BJ (cell line): ENCODE results near the gene FBXL7. TPM values are rescaled to one million over a fixed set of nuclear protein-coding genes. Genes with fewer than 3 reads are reported as not detected.

Experiments used
- CTCF ChIA-PET: fragments of 350-600 bp; formaldehyde crosslinking; extraction: SDS; loops from one replicate; lab custom pipeline; 2021; ENCODE audit warnings: antibody characterized with exemption, inconsistent platforms; lab: Yijun Ruan, JAX
- POLR2A ChIA-PET: fragments of 300-600 bp; sonication (Branson Sonifier 250); formaldehyde crosslinking; extraction: SDS; loops from one replicate; lab custom pipeline; 2021; ENCODE audit warnings: antibody characterized with exemption; lab: Charles Lee
- DNase-seq: peaks from one replicate; pipeline ENCODE4 v3.0.0-alpha.2; 2011; ENCODE audit warnings: low read depth
- H3K27me3 ChIP-seq: 2 replicates; pipeline ENCODE4 v1.6.0; 2011; ENCODE audit warnings: low read length; ENCODE audit not compliant: control insufficient read depth, insufficient read depth
- H3K36me3 ChIP-seq: 2 replicates; pipeline ENCODE4 v1.5.1; 2011; ENCODE audit warnings: low read length; ENCODE audit not compliant: control insufficient read depth, insufficient read depth
- H3K4me3 ChIP-seq: 2 replicates; pipeline ENCODE4 v1.5.1; 2011; ENCODE audit warnings: low read depth, mild to moderate bottlenecking, control low read depth, low read length
- polyA plus RNA-seq: library from polyadenylated mRNA; depleted of rRNA; stranded (reverse); fragments of >200 nt; gene quantifications from 2 replicates; pipeline ENCODE4 v1.2.3, GENCODE V29; 2011
- TF ChIP-seq, protein P1 (sequence below): IDR thresholded peaks from 2 replicates; pipeline ENCODE4 v1.5.1; 2011; ENCODE audit warnings: low read depth, mild to moderate bottlenecking, control low read depth, inconsistent platforms, low read length, moderate library complexity; ENCODE audit not compliant: insufficient read depth

Gene FBXL7
- polyA plus RNA-seq, 1 experiment, result 23.2 TPM

DNA sequence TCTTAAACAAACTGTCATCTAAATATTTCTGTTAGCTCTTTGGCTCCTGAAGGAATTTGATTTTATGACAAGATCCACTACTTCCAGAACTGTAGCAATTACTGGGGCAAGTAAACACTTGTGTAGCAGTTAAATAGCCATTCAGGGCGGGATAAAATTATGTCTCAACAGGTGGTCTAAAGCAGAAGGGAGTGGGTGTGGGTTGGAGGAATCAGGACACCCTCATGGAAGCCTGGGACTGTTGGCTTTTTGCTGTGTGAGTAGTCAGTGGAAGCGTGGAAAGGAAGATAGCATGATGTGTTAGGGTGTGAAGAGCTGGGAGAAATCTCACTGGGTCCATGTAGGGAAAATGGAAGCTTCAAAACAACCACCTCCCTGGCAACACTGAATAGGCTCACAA, 127.1 kb downstream of the FBXL7 start:
- CTCF ChIA-PET, result interaction anchor here (1.2 to 1.3 kb wide), 2 partner anchors 11 to 19 kb away, joined by 3 to 4 read pairs; no protein-coding TSS in a partner anchor
- Histone ChIP-seq H3K27me3 (no peaks in the 10 kb centered on the region), H3K36me3 (no peaks in the 10 kb centered on the region; the same call in 1 of the 2 replicates), H3K4me3 (no peak overlapping the region)
- DNase-seq, result no peak
- POLR2A ChIA-PET, result no interaction called here
- TF ChIP-seq, protein P1, sequence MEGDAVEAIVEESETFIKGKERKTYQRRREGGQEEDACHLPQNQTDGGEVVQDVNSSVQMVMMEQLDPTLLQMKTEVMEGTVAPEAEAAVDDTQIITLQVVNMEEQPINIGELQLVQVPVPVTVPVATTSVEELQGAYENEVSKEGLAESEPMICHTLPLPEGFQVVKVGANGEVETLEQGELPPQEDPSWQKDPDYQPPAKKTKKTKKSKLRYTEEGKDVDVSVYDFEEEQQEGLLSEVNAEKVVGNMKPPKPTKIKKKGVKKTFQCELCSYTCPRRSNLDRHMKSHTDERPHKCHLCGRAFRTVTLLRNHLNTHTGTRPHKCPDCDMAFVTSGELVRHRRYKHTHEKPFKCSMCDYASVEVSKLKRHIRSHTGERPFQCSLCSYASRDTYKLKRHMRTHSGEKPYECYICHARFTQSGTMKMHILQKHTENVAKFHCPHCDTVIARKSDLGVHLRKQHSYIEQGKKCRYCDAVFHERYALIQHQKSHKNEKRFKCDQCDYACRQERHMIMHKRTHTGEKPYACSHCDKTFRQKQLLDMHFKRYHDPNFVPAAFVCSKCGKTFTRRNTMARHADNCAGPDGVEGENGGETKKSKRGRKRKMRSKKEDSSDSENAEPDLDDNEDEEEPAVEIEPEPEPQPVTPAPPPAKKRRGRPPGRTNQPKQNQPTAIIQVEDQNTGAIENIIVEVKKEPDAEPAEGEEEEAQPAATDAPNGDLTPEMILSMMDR, result no peak

- POLR2A ChIA-PET, result no interaction called here
- H3K36me3 ChIP-seq, result no peaks in the 10 kb centered on the region; the same call in 1 of the 2 replicates
- no peak for DNase-seq
- H3K27me3 ChIP-seq, result no peaks in the 10 kb centered on the region
- TF ChIP-seq, protein P1, result no peak
- CTCF ChIA-PET, result no interaction called here
- H3K4me3 ChIP-seq, result no peak overlapping the region
Observed at GRCh38 chr5:15627647-15628046, 127.7 kb downstream of the FBXL7 start.

DNA sequence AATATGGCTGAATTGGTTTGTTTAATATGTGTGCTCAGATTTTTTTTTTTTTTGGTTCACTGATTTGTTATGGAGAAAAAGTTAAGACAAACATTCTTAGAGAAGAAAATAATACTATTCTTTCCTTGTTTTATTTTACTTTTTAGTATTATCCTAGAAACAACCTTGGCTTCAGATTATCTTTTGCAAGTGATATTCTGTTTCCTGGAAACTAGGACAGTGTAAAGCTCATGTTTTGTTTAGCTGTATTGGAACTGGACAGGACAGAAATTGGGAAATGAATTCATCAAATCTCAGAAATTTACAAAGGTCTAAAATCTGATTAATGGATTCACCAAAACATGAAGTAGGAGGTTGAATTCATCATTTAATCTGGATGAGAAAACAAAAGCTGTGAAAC, 130.5 kb downstream of the FBXL7 start:
- H3K4me3 ChIP-seq, result no peak overlapping the region
- CTCF ChIA-PET, result interaction anchor here (0.6 to 0.7 kb wide), 2 partner anchors 14 to 106 kb away, joined by 3 to 4 read pairs; no protein-coding TSS in a partner anchor
- no peaks in the 10 kb centered on the region; the same call in 1 of the 2 replicates for H3K36me3 ChIP-seq
- POLR2A ChIA-PET, result no interaction called here
- TF ChIP-seq, protein P1, result no peak
- DNase-seq, result no peak
- H3K27me3 ChIP-seq, result no peaks in the 10 kb centered on the region

GRCh38 chr5:15634591-15635288, 134.8 kb downstream of the FBXL7 start:
- Histone ChIP-seq H3K36me3 (no peaks in the 10 kb centered on the region), H3K27me3 (no peaks in the 10 kb centered on the region), H3K4me3 (no peak overlapping the region)
- TF ChIP-seq, protein P1, result no peak
- POLR2A ChIA-PET, result no interaction called here
- DNase-seq, result no peak
- CTCF ChIA-PET, result no interaction called here

DNA sequence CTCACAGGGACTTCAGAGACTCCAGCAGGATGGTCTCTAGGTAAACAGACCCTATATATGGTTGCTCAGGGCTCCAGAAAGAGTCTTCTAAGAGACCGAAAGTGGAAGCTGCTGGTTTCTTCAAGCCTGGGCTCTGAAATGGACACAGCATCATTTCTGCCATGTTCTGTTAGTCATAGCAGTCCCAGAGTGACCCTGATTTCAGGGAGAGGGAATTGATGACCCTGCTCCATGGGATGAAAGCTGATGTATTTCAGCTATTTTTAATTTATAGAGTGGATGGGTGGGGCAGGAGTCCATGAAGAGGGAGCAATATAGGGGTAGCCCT, 135.3 kb downstream of the FBXL7 start:
- CTCF ChIA-PET, result no interaction called here
- no peaks in the 10 kb centered on the region for H3K27me3 ChIP-seq
- H3K4me3 ChIP-seq, result no peak overlapping the region
- POLR2A ChIA-PET, result no interaction called here
- H3K36me3 ChIP-seq, result no peaks in the 10 kb centered on the region
- no peak for DNase-seq
- TF ChIP-seq, protein P1, result no peak
